Activated CD4-positive, alpha-beta T cell treated with anti-CD3 and anti-CD28 coated beads, Interleukin-2, Interleukin-4, amounts not matched to agents 100 ng/mL and 50 ng/mL, durations not matched to agents 16 hours and 8 hours (primary cell): ENCODE data around the gene HK2.
"Not testable (repeated sequence)": the region's sequence is repeated elsewhere in the genome, so short reads cannot be mapped to it uniquely, and the experiment has no call there.

Source experiments
- DNase-seq: peaks from one replicate; pipeline ENCODE4 v3.0.0-alpha.2; 2020; ENCODE audit warnings: low spot score

Gene HK2

DNA sequence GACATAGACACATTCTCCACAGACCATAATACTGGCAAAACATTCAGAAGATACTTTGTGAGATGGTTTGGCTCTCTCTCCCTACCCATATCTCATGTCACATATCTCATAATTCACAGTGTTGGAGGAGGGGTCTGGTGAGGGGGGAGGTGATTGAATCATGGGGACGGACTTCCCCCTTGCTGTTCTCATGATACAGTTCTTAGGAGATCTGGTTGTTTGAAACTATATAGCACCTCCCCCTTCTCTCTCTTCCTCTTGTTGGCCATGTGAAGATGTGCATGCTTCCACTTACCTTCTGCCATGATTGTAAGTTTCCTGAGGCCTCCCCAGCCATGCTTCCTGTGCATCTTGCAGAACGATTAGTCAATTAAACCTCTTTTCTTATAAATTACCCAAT, 61.1 kb downstream of the HK2 start:
- no peak for DNase-seq

DNA sequence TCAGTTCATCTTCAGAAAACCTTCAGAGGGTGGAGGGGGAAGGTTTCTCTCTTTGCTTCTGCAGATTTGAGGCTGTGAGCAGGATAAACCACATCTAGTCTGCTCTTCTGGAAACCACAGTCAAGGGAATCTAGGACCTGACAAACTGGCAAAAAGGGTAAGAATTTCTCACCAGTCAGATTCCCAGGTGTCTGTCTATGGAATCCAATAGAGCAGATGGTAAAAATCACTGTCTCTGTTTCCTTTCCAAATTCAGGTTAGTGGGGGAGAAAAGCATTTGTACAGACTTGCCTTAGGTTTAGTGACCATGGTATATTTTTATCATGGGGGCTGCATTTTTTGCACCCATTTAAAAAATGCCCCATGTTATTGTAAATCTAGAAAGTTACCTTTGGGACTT, 62.3 kb downstream of the HK2 start:
- DNase-seq, result no peak

DNA sequence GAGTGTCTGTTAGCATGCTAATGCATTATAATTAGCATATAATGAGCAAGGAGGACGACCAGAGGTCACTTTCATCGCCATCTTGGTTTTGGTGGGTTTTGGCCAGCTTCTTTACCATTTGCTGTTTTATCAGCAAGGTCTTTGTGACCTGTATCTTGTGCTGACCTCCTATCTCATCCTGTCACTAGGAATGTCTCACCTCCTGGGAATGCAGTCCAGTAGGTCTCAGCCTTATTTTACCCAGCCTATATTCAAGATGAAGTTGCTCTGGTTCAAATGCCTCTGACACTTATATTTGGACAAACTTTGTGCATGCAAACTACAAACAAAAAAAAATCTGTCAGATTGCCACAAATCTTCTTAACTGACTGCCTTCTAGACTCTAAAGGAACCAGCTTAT, 66.3 kb downstream of the HK2 start:
- DNase-seq, result not testable (repeated sequence)

DNA sequence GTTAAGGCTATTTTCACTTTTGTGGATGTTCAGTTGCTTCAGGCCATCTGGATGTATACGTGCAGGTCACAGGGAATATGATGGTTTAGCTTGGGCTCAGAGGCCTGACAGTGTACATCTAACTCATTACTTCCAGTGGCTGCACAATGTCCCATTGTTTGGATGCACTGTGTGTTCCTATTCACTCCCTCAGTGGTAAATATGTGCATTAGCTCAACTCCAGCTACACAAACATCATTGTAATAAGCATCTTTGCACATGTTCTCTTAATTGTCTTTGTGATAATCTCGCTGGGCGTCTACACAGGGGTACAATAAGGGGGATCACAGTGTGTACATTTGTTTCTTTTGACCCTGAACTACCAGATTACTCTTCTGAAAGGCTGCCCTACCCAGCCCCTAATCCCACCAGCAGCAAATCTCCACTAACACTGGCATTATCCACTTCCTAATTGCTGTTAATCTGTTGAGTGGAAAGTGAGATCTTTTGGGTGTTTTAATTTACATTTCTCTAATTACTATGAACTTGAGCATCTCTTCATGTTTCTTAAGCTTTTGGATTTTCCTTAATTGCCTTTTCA, 68.4 kb downstream of the HK2 start:
- no peak for DNase-seq

DNA sequence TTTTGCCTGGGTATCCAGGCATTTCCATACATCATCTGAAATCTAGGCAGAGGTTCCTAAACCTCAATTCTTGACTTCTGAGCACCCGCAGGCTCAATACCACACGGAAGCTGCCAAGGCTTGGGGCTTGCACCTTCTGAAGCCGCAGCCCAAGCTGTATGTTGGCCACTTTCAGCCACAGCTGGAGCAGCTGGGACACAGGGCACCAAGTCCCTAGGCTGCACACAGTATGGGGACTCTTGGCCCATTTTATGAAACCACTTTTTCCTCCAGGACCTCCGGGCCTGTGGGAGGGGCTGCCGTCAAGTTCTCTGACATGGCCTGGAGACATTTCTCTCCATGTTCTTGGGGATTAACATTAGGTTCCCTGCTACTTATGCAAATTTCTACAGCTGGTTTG, 72.5 kb downstream of the HK2 start:
- no peak for DNase-seq

DNA sequence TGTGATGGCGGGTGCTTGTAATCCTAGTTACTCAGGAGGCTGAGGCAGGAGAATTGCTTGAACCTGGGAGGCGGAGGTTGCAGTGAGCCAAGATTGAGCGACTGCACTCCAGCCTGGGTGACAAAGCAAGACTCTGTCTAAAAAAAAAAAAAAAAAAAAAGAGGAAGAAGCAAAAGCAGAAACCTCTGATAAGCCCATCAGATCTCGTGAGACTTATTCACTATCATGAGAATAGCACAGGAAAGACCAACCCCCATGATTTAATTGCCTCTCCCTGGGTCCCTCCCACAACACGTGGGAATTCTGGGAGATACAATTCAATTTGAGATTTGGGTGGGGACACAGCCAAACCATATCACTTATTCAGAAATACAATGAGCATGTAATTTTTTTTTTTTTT, 73.6 kb downstream of the HK2 start:
- not testable (repeated sequence) for DNase-seq

DNA sequence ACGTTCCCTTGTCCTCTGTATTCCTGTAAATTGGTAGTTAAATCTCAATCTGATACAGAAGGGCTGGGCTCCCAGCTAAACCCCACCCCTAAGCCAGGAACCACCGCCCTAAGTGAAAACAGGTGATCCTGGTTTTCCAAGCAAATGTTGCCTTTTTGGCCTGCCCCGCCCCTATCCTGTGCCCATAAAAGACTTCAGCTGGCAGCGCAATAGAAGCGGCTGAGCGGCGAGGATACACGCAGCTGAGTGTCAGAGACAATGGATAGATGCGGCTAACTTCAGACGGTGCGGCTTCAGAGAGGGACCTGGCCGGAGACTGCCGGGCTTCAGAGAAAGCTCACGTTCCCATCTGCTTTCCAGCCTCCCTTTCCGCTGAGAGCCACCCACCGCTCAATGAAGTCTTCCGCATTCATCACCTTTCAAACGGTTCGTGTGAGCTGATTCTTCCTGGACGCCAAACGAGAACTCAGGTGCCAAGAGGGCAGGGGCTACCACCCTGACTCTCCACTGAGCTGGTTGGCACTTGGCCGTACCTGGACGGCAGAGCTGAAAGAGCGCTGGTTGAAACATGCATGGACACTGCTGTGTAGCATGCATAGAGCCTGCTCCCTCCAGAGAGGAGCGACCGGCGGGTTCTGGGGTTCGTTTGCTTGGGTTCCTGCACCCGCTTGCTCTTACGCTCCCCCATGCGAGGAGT, 75.0 kb downstream of the HK2 start:
- DNase-seq, result no peak

DNA sequence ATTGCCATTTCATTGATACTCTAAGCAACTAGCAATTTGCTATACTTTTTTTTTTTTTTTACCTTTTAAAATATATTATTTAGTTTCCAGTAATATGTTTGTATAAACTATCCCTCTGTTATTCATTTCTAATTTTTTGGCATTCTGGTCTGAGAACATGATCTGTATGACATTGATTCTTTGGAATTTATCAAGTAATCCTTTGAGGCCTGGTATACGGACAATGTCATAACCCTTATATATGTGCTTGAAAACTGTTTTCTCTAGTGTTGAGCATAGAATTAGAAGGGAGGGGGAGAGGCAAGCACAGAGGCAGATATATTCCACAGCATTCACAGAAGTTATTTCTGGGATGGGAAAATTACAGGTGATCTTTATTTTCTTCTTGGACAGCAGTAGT, 76.3 kb downstream of the HK2 start:
- DNase-seq, result no peak

DNA sequence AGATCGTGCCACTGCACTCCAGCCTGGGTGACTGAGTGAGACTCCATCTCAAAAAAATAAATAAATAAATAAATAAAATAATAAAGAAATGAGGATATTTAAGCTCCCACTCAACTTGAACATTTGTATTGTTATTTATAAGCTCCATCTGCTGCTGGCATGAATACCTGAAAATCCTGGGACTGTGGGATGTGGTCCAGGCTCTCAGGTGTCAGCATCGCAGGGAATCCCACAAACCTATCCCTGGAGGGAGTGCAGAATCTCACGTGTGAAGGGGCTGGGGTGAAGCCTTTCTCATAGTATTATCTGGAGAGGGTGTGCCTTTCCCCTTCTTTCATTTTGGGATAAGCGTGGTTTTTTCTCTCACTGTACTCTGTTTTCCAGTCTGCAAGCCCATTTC, 77.1 kb downstream of the HK2 start:
- no peak for DNase-seq

DNA sequence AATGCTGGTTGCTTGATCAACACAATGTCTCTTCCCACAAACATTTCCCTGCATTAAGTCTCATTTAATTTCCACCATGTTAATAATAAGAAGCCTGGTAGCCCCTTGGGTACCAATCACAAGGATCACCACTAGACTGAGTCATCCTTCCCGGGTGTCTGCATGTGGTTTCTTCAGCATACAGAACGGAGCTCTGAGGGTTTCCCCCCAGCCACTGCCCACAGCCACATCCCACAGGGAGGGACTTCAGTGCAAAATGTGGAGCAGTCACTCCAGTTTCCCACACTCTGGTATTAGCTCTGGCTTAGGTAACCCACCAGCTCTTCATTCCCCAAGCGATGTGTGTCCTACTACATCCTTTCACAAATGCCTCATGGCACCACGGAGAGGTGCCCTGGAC, 81.8 kb downstream of the HK2 start:
- peak; percentile 50 for DNase-seq

DNA sequence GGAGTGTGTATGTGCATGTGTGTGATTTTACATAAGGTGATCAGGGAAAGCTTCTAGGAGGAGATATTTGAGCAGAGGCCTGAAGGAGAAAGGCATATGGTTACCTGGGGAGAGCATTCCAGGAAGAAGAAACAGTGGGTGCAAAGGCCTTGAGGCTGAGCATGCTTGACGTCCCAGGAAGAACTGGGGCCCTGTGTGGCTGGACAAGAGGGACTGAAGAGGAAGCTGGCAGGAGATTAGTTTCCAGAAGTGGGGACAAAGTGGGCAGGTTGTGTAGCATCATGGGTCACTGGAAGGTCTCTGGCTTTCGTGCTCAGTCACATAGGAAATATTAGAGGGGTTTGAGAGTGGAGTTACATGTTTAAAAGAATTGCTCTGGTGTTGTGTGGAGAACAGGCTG, 82.5 kb downstream of the HK2 start:
- DNase-seq, result no peak

DNA sequence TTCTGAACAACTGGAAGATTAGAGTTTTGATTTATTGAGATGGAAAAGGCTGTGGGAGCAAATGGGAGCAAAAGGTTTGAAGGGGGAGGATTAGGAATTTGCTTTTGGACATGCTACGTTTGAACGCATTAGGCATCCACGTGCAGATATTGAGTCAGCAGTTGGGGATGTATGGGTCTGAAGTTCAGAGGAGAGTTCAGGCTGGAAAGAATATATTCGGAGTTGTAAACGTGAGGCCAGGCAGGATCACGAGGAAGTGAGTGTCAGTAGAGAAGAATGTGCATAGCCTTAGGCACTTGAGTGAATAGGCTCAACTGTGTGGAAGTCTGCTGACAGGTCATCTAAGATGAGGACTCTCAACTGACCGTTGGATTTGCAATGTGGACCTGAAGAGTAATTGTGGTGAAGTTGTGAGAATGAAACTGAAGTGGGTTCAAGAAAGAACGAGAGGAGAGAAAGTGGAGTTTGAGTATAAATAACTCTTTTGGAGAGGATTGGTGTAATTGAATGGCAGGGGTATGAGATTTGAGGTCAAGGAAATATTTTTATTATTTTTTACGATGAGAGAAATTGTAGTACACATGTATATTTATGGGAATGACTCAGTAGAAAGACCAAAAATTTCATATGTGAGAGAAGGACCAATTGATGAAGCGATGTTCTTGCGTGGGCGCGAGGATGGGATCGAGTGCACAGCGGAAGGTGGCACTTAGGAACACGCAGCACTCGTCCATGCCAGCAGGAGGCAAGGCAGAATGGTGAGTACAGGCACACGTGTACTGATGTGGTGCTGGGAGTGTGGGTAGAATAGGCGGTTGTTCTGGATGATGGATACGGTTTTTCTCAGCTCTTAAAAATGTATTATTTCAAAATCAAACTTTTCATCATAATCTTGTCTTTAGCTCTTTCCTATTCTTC, 84.0 kb downstream of the HK2 start:
- no peak for DNase-seq

DNA sequence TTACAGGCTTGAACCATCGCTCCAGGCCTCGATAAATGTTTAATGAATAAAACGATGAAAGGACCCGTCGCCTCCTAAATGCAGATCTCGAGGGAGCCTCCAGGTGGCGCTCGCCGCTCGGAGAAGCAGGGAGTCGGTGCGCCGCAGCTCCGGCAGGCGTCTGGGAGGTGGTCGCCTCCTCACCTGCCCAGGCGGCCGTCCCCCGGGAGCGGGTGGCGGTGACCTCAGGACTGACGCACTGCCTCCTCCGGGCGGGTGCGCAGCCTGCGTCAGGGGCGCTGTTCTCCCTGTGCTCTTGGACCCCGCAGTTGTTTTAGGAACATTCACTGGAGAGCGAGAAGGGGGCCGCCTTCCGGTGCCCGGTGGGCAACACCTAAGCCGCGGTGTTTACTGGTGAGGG, 85.9 kb downstream of the HK2 start:
- peak; percentile 66 for DNase-seq

DNA sequence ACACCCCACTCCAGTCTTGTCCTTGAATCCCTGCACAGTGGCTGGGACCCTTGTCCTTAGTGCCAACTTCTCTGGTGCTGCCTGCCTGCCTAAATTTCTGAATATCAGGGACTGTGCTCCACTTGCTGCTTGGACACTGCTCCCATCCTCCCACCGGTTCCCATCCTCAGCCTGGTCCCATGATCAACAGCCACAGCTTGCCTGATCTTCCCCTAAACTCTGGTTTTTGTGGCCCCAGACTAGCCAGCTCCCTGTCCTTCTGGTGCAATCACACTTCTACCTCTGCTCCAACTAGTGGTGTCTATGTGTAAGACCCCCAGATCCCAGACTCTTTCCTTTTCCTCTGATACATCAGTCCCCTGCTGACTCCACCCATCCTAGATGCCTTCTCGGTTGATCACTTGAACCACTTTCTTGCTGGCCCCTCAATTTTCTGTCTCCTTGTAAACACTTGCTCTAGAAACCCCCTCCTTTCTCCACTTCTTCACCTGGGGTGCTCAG, 87.4 kb downstream of the HK2 start:
- DNase-seq, result no peak

DNA sequence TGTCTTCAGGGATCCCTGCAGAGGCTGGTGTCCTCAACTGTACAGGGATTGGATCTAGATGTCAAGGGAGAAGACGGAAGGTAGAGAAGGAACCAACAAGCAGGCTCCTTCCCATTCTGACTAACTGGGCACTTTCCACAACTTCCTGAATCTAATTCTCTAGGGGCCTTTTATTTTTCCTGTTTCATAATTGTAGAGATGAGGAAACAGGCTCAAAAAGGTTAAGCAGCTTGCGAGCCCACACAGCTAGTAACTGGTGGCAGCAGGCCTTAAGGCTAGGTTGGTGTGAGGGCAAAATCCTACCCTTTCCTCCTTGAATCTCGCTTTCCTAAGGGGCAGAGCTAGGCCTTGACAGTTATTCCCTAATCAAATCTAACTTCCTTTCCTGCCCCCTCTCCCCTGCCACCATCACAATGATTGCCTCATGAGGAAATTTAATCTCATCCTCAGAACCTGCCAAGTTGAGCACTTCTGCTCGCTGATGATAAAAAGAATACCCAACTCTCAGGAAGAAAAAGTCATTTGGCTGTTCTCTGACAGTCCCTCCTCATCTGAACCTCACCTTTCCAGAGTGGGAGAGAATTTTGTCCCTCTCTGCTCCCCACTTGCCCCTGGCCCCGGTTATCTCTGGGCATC, 88.8 kb downstream of the HK2 start:
- DNase-seq, result no peak

DNA sequence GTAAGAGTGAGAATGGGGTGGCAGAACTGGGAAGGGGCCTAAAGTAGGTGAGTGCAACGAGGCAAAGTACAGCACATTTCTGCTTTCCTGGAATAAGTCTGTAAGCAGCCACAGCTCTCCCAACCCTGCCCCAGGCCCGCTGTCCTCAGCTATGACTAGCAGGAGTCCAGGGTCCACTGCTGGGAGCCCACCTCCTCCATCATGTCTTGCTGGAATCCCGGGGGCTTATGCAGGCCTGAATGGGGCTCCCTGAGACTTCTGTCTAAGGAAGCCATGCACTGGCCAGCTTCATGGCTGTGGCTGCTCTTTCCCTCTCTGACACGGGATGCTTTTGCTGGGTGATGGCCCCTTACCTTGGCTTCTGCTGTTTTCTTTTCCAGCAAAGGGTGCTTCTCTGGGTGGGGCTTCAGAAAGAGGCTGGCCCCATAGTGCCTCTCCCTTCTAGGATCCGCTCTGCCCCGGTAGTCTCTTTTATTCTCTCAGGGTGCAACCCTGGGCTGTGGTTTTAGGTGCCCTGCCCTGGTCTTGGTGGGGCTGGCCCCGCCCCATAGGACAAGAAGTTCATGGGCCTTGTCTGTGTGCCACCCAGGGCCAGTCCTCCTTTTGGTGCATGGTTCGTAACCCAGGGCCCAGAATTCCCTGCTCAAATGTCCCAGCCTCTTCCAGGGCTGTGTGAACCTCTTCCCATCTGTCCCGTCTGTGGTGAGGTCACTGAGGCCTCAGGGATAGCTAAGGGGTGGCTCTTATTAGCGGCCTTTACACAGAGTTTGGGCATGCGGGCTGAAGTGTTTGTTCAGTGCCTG, 90.7 kb downstream of the HK2 start:
- no peak for DNase-seq

DNA sequence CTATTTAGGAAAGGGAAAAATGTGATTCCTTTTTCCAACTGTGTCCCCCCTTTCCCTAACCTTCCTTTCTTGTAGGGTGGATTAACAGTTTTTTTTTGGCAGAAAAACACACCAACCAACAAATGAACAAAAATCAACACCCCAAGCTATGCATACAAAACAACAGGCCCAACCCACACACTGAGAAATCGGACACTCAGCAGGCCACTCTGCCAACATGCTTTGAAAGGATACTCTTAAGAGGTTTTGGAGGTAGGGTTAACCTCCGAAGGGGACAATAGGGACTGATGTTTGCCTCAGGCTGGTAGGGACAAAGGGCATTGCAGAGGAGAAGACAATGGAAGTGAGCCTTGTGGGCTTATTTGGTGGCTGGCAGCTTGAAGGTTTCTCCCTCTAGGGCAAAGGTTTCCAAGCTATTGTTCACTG, 91.4 kb downstream of the HK2 start:
- DNase-seq, result no peak

DNA sequence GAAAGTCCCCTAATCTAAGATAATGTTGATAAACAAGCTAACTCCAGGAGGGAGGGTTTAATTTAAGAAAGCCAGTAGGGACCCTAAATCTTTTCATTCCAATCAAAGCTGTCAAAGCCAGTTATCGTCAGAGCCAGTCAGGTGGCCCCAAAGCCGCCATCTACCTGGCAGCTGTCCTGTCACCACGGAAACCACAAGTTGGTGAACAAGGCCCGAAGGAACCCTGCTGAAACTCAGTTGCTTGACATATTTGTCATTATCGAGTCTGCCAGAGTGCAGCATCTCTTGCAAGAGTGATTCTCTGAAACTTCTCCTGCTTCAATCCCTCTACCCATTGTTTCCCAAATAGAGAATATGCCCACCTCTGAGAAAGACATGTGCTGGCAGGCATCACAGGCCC, 93.7 kb downstream of the HK2 start:
- DNase-seq, result no peak

DNA sequence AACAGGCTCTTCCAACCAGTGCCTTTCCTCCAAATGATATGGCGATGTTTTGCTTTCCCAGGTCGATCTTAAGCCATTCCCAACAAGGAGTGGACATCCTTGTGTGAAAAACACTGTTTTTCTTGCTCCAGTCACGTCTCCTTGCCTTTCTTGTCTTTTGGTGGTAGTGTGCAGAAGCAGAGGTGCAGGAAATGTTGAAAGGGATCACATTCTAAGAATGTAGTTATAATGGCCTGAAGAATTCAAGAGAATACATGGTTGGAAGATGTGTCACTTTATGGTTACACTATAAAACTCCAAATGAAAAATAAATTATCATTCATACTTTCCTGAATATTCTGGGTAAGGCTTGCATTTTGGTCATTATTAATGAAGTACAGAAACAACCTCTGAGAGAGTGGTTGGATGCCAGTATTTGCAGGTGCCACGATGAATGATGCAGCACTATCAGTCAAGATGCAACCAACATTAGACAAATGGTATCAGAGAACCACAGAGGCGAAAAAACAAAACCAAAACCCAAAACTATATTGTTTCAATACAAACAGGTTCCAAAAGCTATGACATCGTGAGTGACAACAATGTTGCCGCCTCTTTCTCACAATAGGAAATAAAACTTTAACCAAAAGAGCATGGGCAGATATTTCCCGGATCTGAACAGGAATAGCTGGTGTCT, 97.0 kb downstream of the HK2 start:
- no peak for DNase-seq

DNA sequence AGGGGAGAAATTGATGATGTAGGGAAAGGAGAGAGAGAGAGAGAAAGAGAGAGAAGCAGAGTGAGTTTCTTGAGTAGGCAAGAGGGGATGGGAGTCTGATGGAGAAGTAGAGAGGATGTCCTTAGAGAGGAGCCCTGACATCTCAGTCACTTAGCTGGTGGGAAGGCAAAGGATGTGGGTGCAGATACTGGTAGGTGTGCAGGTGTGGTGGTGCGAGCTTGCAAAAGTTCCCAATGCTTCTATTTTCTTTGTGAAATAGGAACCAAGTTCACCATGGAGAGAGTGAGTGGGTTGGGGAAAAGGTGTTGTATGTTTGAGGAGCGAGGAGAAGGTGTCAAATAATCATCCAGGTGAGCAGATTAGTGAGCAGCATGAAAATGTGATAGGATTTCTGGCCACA, 98.0 kb downstream of the HK2 start:
- DNase-seq, result no peak

DNA sequence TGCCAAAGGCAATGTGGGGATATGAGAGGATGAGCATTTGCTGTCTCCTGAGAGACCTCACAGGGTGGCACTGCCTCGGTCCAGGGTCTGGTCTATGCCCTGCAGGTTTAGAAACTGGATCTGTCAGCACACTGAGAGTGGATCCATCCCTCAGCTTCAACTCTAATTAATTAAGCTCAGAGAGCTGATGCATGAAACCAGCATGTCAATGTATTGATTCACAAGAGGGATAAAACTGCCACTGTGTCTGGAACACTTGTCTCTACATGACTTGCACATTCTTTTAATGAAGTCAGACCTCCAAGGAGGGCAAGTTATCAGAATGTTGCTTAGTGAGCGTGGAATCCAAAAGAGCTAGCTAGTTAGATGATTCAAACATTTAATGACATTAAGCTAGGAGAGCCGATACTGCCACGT, 102.1 kb downstream of the HK2 start:
- DNase-seq, result no peak
